Neuronal stem cell (in vitro differentiated cells): ENCODE results near the gene KRT33B.

Source experiments
- DNase-seq: peaks from one replicate; pipeline ENCODE4 v3.0.0-alpha.2; 2013; ENCODE audit warnings: low spot score
- H2AFZ ChIP-seq: one replicate; pipeline ENCODE4 v1.6.1; 2013; ENCODE audit warnings: mild to moderate bottlenecking, low read length, inconsistent platforms
- H2AK5ac ChIP-seq: 2 replicates; pipeline ENCODE4 v1.6.1; 2013; ENCODE audit warnings: low read depth, mild to moderate bottlenecking, inconsistent platforms, low read length, moderate library complexity, mixed read lengths
- H2BK120ac ChIP-seq: 2 replicates; pipeline ENCODE4 v1.6.1; 2013; ENCODE audit warnings: low read depth, mild to moderate bottlenecking, inconsistent platforms, low read length, moderate library complexity, mixed read lengths
- H2BK12ac ChIP-seq: one replicate; pipeline ENCODE4 v1.6.1; 2013; ENCODE audit warnings: low read length, inconsistent platforms
- H2BK15ac ChIP-seq: 2 replicates; pipeline ENCODE4 v1.6.1; 2013; ENCODE audit warnings: mild to moderate bottlenecking, low read length, inconsistent platforms, mixed read lengths
- H2BK5ac ChIP-seq: one replicate; pipeline ENCODE4 v1.6.1; 2013; ENCODE audit warnings: inconsistent platforms, mild to moderate bottlenecking, low read length, moderate library complexity
- H3K14ac ChIP-seq: one replicate; pipeline ENCODE4 v1.6.1; 2013; ENCODE audit warnings: low read length, inconsistent platforms
- H3K18ac ChIP-seq: 2 replicates; pipeline ENCODE4 v1.6.1; 2013; ENCODE audit warnings: low read length, inconsistent platforms
- H3K23ac ChIP-seq: 2 replicates; pipeline ENCODE4 v1.6.1; 2013; ENCODE audit warnings: low read depth, mild to moderate bottlenecking, mixed read lengths, low read length, inconsistent platforms; ENCODE audit not compliant: poor library complexity
- H3K27ac ChIP-seq: replicated peaks from 3 replicates; pipeline ENCODE4 v1.5.1; 2013; ENCODE audit warnings: low read length, inconsistent platforms
- H3K27me3 ChIP-seq, 3 experiments: 2 replicates each; pipeline ENCODE4 v1.6.1; 2013; ENCODE audit warnings: low read length in 3 of 3, mild to moderate bottlenecking in 2 of 3, inconsistent platforms in 1 of 3, low read depth in 1 of 3, mixed read lengths in 1 of 3, moderate library complexity in 1 of 3; ENCODE audit not compliant: control insufficient read depth in 3 of 3, insufficient read depth in 3 of 3
- H3K36me3 ChIP-seq, 2 donors: replicated peaks in 1 of 2; 2 replicates each; pipeline ENCODE4 v1.6.1; 2013; ENCODE audit warnings: low read length in 2 of 2; ENCODE audit not compliant: control insufficient read depth in 2 of 2, insufficient read depth in 2 of 2
- H3K4ac ChIP-seq: 2 replicates; pipeline ENCODE4 v1.6.1; 2013; ENCODE audit warnings: inconsistent platforms, mild to moderate bottlenecking, low read length, moderate library complexity
- H3K4me1 ChIP-seq, 2 donors: 1 replicate in 1 of 2; 2 replicates in 1 of 2; pipeline ENCODE4 v1.6.1; 2013; ENCODE audit warnings: low read length in 2 of 2, low read depth in 1 of 2; ENCODE audit not compliant: control insufficient read depth in 2 of 2, insufficient read depth in 1 of 2
- H3K4me2 ChIP-seq: one replicate; pipeline ENCODE4 v1.6.1; 2013; ENCODE audit warnings: mild to moderate bottlenecking, low read length, inconsistent platforms; ENCODE audit not compliant: insufficient read depth, poor library complexity, severe bottlenecking
- H3K4me3 ChIP-seq, 2 donors: 2 replicates each; pipeline ENCODE4 v1.5.1; 2013; ENCODE audit warnings: low read length in 2 of 2, mild to moderate bottlenecking in 2 of 2, inconsistent platforms in 1 of 2, moderate library complexity in 1 of 2
- H3K79me1 ChIP-seq: one replicate; pipeline ENCODE4 v1.6.1; 2013; ENCODE audit warnings: low read depth, mild to moderate bottlenecking, inconsistent platforms, low read length, moderate library complexity
- H3K9ac ChIP-seq: one replicate; pipeline ENCODE4 v1.6.1; 2013; ENCODE audit warnings: mild to moderate bottlenecking, low read depth, low read length, inconsistent platforms; ENCODE audit not compliant: poor library complexity
- H3K9me3 ChIP-seq, 2 donors: replicated peaks in 1 of 2; 2 replicates each; pipeline versions ENCODE3 to v1.6.1; 2013; ENCODE audit warnings: low read length in 2 of 2, mild to moderate bottlenecking in 2 of 2, inconsistent platforms in 1 of 2, low read depth in 1 of 2, mixed read lengths in 1 of 2, moderate library complexity in 1 of 2; ENCODE audit not compliant: control insufficient read depth in 2 of 2, insufficient read depth in 1 of 2
- H4K8ac ChIP-seq: one replicate; pipeline ENCODE4 v1.6.1; 2013; ENCODE audit warnings: low read depth, mild to moderate bottlenecking, inconsistent platforms, low read length, moderate library complexity
- H4K91ac ChIP-seq: one replicate; pipeline ENCODE4 v1.6.1; 2013; ENCODE audit warnings: low read length, low read depth, mild to moderate bottlenecking, inconsistent platforms; ENCODE audit not compliant: poor library complexity
- WGBS, 2 donors: extraction: QIAGEN DNeasy Blood & Tissue Kit; methylation state at CpG; one replicate each; pipeline ENCODE4 v1.1.7; 2013; ENCODE audit warnings: missing lambda C conversion rate in 2 of 2, mixed read lengths in 1 of 2; ENCODE audit not compliant: insufficient read length in 2 of 2, insufficient replicate concordance in 1 of 2; ENCODE audit errors: extremely low coverage in 2 of 2; 5-methylcytosine and 5-hydroxymethylcytosine counted together

Gene KRT33B

DNA sequence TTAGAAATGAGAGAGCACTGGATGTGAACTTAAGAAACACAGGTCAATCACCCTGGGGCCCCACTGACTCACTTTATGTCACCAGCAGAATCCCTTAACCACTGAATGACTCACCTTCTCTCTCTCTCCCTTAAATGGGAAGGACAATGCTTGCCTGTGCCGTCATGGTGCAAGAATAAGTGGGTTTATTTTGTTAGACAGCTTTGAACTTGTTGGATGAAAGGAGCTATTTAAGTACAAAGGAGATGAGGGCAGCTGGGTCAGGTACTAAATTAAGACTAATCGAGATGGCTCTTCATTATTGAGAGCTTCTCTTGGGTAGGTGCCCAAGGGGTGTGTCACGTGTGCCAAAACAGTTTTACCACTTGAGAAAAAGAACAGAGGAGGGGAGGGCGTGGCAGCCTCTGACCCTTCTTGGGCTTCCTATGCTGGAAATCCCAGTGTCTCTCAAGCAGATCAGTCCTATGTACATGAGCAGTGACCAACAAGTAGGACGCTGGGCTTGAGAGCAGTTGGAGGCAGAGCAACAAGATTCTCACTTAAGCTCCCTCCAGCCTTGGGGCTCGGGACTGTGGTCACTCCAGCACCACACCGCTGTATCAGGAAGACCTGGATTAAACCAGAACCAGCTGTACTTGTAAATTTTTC lies 34.5 kb upstream of the KRT33B start:
- Histone ChIP-seq H3K23ac (no peak overlapping the region), H2AFZ (no peak overlapping the region), H3K27me3 (no peaks in the 10 kb centered on the region), H2BK12ac (no peak overlapping the region), H4K91ac (no peak overlapping the region), H2BK15ac (no peak overlapping the region), H2BK120ac (no peak overlapping the region), H3K18ac (no peak overlapping the region), H2BK5ac (no peak overlapping the region), H3K79me1 (no peaks in the 10 kb centered on the region), H3K27ac (no peak overlapping the region), H3K4me3 (no peak overlapping the region), H3K4me2 (no peak overlapping the region), H3K9me3 (no peaks in the 10 kb centered on the region), H2AK5ac (no peak overlapping the region), H3K4me1 (peaks cover 0 to 2% of the 10 kb centered on the region in 2 donors), H3K4ac (no peak overlapping the region), H4K8ac (no peak overlapping the region), H3K36me3 (no peaks in the 10 kb centered on the region), H3K9ac (no peak overlapping the region), H3K14ac (no peak overlapping the region)
- no peak for DNase-seq
- no CpG with 5 or more reads among the region's 7 CpGs for WGBS, 2 donors

DNA sequence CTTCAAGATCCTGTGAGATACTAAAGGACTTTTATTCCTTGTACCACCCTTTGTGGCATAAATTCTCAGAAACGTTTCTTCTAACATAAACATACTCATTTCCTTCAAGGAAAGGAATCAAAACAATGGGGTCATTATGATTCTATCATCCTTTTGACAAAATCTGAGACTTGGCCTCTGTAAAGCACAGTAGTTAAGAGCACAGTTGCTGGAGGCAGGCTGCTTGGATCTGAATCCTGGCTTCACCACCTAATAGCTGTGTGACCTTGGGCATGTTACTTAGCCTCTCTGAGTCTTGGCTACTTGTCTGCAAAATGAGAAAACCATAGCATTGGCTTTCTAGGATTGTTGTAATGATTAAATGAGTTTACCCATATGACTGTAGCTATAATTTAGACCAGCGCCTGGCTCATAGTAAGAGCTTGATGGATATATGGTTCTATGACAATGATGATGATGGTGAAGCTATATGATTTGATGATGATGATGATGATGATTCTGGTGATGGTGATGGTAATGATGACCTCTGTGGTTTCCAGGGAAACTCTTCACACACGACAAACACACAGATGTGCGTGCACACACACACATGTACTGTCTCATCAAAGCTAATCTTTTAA lies 33.9 kb upstream of the KRT33B start:
- Histone ChIP-seq H3K4me1 (peaks cover 0 to 2% of the 10 kb centered on the region in 2 donors), H3K4me2 (no peak overlapping the region), H3K18ac (no peak overlapping the region), H4K8ac (no peak overlapping the region), H3K27me3 (no peaks in the 10 kb centered on the region), H3K4me3 (no peak overlapping the region), H2BK120ac (no peak overlapping the region), H2AFZ (no peak overlapping the region), H2AK5ac (no peak overlapping the region), H2BK15ac (no peak overlapping the region), H3K4ac (no peak overlapping the region), H3K79me1 (no peaks in the 10 kb centered on the region), H3K27ac (no peak overlapping the region), H3K9me3 (no peaks in the 10 kb centered on the region), H2BK12ac (no peak overlapping the region), H3K9ac (no peak overlapping the region), H3K14ac (no peak overlapping the region), H2BK5ac (no peak overlapping the region), H3K23ac (no peak overlapping the region), H3K36me3 (no peaks in the 10 kb centered on the region), H4K91ac (no peak overlapping the region)
- DNase-seq = no peak
- no CpG with 5 or more reads among the region's 4 CpGs for WGBS, 2 donors

- Histone ChIP-seq H3K4me1 (peaks cover 0 to 2% of the 10 kb centered on the region in 2 donors), H3K36me3 (no peaks in the 10 kb centered on the region)
- no CpG with 5 or more reads among the region's 5 CpGs for WGBS, 2 donors
Measured at GRCh38 chr17:41402161-41402560, 32.5 kb upstream of the KRT33B start.

DNA sequence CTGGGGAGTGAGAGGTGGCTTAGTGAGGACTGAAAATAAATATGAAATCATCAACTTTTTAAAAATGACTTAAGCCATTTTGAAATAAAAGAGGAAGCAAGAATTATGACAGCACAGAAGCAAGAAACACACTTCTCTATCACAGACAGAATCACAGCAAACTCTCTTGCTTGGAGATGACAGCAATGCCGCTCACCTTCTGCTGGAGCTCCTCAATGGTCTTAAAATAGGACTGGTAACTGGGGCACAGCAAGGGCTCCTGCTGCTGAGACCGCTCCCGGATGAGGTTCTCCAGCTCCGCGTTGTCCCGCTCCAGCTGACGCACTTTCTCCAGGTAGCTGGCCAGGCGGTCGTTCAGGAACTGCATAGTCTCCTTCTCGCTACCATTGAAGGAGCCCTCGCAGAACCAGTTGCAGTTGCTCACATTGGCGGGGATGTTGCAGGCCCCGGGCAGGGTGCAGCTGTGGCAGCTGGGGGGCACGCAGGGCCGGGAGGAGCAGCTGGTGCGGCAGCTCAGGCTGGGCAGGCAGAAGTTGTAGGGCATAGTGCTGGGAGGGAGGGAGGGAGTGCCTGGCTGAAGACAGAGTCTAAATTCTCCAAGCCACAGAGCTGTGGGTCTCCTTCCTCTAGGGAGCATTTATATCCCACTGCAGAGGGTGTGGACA lies 27.5 kb upstream of the KRT33B start, which contains the start of gene KRT31:
KRT31 (minus strand) TSS at position 613 of the 665 bp plus-strand sequence; CDS start at position 544, 69 bp downstream.
- H3K36me3 ChIP-seq = no peaks in the 10 kb centered on the region
- no peak within 1 kb of the TSS for H3K18ac ChIP-seq
- H3K4ac ChIP-seq = no peak within 1 kb of the TSS
- no peak within 1 kb of the TSS for H3K9ac ChIP-seq
- no peak within 1 kb of the TSS for H3K23ac ChIP-seq
- H2BK12ac ChIP-seq = no peak within 1 kb of the TSS
- WGBS, 2 donors = no CpG with 5 or more reads among the region's 16 CpGs
- H2AFZ ChIP-seq = no peak within 1 kb of the TSS
- no peaks in the 10 kb centered on the region for H3K4me1 ChIP-seq
- H2BK5ac ChIP-seq = no peak within 1 kb of the TSS
- no peak for DNase-seq
- no peak within 1 kb of the TSS for H3K4me2 ChIP-seq
- no peak within 1 kb of the TSS for H4K91ac ChIP-seq
- H3K4me3 ChIP-seq = no peak within 1 kb of the TSS
- H3K27me3 ChIP-seq = peaks cover 0 to 4% (median 0%) of the 10 kb centered on the region in 3 experiments
- no peak within 1 kb of the TSS for H3K27ac ChIP-seq
- H2BK120ac ChIP-seq = no peak within 1 kb of the TSS
- H3K9me3 ChIP-seq = no peaks in the 10 kb centered on the region
- H4K8ac ChIP-seq = no peak within 1 kb of the TSS
- H3K14ac ChIP-seq = no peak within 1 kb of the TSS
- H2AK5ac ChIP-seq = no peak within 1 kb of the TSS
- no peaks in the 10 kb centered on the region for H3K79me1 ChIP-seq
- H2BK15ac ChIP-seq = no peak within 1 kb of the TSS

More at GRCh38 chr17:41402161-41402560, 32.5 kb upstream of the KRT33B start:
- Histone ChIP-seq H2AFZ (no peak overlapping the region), H2BK120ac (no peak overlapping the region), H3K79me1 (no peaks in the 10 kb centered on the region), H3K4ac (no peak overlapping the region), H4K91ac (no peak overlapping the region), H3K4me2 (no peak overlapping the region), H3K14ac (no peak overlapping the region), H4K8ac (no peak overlapping the region), H3K9me3 (no peaks in the 10 kb centered on the region), H3K18ac (no peak overlapping the region), H2BK12ac (no peak overlapping the region), H3K27ac (no peak overlapping the region), H3K9ac (no peak overlapping the region), H2AK5ac (no peak overlapping the region), H3K23ac (no peak overlapping the region), H3K4me3 (no peak overlapping the region), H3K27me3 (no peaks in the 10 kb centered on the region), H2BK15ac (no peak overlapping the region), H2BK5ac (no peak overlapping the region)
- no peak for DNase-seq
